ENCODE data around the gene CNIH3.

- TF ChIP-seq, protein P1, sequence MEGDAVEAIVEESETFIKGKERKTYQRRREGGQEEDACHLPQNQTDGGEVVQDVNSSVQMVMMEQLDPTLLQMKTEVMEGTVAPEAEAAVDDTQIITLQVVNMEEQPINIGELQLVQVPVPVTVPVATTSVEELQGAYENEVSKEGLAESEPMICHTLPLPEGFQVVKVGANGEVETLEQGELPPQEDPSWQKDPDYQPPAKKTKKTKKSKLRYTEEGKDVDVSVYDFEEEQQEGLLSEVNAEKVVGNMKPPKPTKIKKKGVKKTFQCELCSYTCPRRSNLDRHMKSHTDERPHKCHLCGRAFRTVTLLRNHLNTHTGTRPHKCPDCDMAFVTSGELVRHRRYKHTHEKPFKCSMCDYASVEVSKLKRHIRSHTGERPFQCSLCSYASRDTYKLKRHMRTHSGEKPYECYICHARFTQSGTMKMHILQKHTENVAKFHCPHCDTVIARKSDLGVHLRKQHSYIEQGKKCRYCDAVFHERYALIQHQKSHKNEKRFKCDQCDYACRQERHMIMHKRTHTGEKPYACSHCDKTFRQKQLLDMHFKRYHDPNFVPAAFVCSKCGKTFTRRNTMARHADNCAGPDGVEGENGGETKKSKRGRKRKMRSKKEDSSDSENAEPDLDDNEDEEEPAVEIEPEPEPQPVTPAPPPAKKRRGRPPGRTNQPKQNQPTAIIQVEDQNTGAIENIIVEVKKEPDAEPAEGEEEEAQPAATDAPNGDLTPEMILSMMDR (IDR thresholded peaks at IDR 0.05): no peak
- TF ChIP-seq EZH2 (IDR thresholded peaks at IDR 0.05; ENCODE audit: borderline replicate concordance, insufficient read depth, low read depth, low read length, poor library complexity, severe bottlenecking): no peak
Observed at GRCh38 chr1:224580006-224580405, 36.1 kb upstream of the CNIH3 start.

All from B cell (primary cell).